SU-DHL-6 (cell line): Measurements from ENCODE around the gene AGO3.

Source experiments
- H2AFZ ChIP-seq: fragments of 200-600 bp; sonication (generic); 2 replicates; pipeline ENCODE4 v1.6.1; 2014; ENCODE audit warnings: low read depth, mild to moderate bottlenecking, moderate library complexity, mixed read lengths, antibody characterized with exemption, low read length; ENCODE audit not compliant: severe bottlenecking
- H3F3A ChIP-seq: fragments of 200-600 bp; shearing (Covaris generic); 2 replicates; pipeline ENCODE4 v1.6.0; 2016; ENCODE audit warnings: antibody characterized with exemption, mild to moderate bottlenecking; ENCODE audit not compliant: insufficient read depth
- H3K27ac ChIP-seq: fragments of 200-600 bp; sonication (generic); 2 replicates; pipeline ENCODE4 v1.5.1; 2016; ENCODE audit warnings: low read depth, mild to moderate bottlenecking, low read length, moderate library complexity, mixed read lengths
- H3K27me3 ChIP-seq: fragments of 200-600 bp; sonication (generic), shearing (Covaris generic); 2 replicates; pipeline ENCODE4 v1.6.0; 2014; ENCODE audit warnings: mild to moderate bottlenecking, low read length
- H3K36me3 ChIP-seq: fragments of 200-600 bp; sonication (generic); 2 replicates; pipeline ENCODE4 v1.6.1; 2014; ENCODE audit warnings: mild to moderate bottlenecking, low read length, mixed read lengths
- H3K4me2 ChIP-seq: fragments of 300-600, 200-600 bp; shearing (Covaris generic), sonication (generic); 2 replicates; pipeline ENCODE4 v1.6.0; 2014; ENCODE audit warnings: low read length, low read depth, mild to moderate bottlenecking; ENCODE audit not compliant: poor library complexity, severe bottlenecking
- H3K4me3 ChIP-seq: fragments of 200-600 bp; sonication (generic); 2 replicates; pipeline ENCODE4 v1.5.1; 2014; ENCODE audit warnings: antibody characterized with exemption, low read length, mild to moderate bottlenecking, mixed read lengths; ENCODE audit not compliant: insufficient read depth, poor library complexity, severe bottlenecking
- H3K79me2 ChIP-seq: fragments of 200-600 bp; sonication (generic); 2 replicates; pipeline ENCODE4 v1.6.1; 2014; ENCODE audit warnings: mild to moderate bottlenecking, low read length, moderate library complexity; ENCODE audit not compliant: insufficient read depth
- H3K9ac ChIP-seq: fragments of 200-600 bp; sonication (generic); 2 replicates; pipeline ENCODE4 v1.7.0; 2014; ENCODE audit warnings: mild to moderate bottlenecking, low read length
- H3K9me2 ChIP-seq: fragments of 200-600 bp; sonication (generic); replicated peaks from 2 replicates; pipeline ENCODE4 v1.6.1; 2014; ENCODE audit warnings: low read length; ENCODE audit not compliant: insufficient read depth
- H3K9me3 ChIP-seq: fragments of 200-600 bp; sonication (generic); 2 replicates; pipeline ENCODE4 v1.6.1; 2014; ENCODE audit warnings: low read length, mixed read lengths; ENCODE audit not compliant: insufficient read depth
- H4K20me1 ChIP-seq: fragments of 200-600 bp; sonication (generic); 2 replicates; pipeline ENCODE4 v1.6.1; 2014; ENCODE audit warnings: low read depth, mild to moderate bottlenecking, antibody characterized with exemption, low read length, moderate library complexity, mixed read lengths
- EZH2phosphoT487 ChIP-seq: fragments of 200-600 bp; sonication (generic), shearing (Covaris generic); conservative IDR thresholded peaks from 2 replicates; pipeline ENCODE4 v1.6.1; 2018; ENCODE audit warnings: mild to moderate bottlenecking, antibody characterized with exemption, low read length, moderate library complexity, mixed read lengths
- TF ChIP-seq, protein P1 (sequence below): fragments of 200-600 bp; sonication (generic); IDR thresholded peaks from one replicate; pipeline ENCODE4 v1.5.1; 2017; ENCODE audit warnings: antibody characterized with exemption, mild to moderate bottlenecking, low read length, moderate library complexity; ENCODE audit not compliant: insufficient read depth, poor library complexity, severe bottlenecking

The AGO3 gene

DNA sequence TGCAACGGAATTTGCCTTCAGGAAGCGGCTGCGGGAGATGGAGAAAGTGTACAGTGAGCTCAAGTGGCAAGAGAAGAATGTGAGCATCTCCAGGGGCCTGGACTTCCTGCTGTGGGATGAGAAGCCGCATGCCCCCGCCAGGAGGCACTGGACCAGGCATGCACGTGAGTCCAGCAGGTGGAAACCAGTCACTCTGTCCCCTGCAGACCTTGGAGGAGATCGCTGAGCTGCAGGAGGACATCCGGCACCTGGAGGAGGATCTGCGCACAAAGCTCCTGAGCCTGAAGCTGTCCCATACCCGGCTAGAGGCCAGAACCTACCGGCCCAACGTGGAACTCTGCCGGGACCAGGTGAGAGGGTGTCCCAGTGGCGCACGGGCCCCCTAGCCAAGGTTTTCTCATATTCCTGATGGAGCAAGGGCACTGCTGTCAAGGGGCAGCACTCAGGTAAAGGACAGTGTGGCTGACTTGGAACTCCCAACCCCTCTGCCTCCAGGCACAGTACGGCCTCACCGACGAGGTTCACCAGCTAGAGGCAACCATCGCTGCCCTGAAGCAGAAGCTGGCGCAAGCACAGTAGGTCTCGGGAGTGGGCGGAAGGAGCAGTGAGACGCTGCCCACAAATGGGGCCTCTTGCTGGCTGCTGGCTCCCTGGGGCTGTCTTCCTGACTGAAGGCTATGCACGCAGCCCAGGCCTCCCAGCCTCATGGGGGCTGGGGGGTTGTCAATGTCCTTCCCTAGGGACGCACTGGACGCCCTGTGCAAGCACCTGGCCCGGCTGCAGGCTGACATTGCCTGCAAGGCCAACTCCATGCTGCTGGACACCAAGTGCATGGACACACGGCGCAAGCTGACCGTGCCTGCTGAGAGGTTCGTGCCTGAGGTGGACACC lies 156.6 kb downstream of the AGO3 start:
- Histone ChIP-seq H3K36me3 (no peaks in the 10 kb centered on the region), H3K4me3 (no peak overlapping the region), H3K9ac (no peak overlapping the region), H3K4me2 (no peak overlapping the region), H3K79me2 (peaks cover 14% of the 10 kb centered on the region), H4K20me1 (no peaks in the 10 kb centered on the region), H3K9me2 (no peaks in the 10 kb centered on the region), H3F3A (no peaks in the 10 kb centered on the region), H3K27ac (no peak overlapping the region), H3K9me3 (no peaks in the 10 kb centered on the region), H2AFZ (peak overlapping the region; percentile 99), H3K27me3 (no peaks in the 10 kb centered on the region)
- no peak for TF ChIP-seq EZH2phosphoT487
- TF ChIP-seq, protein P1, sequence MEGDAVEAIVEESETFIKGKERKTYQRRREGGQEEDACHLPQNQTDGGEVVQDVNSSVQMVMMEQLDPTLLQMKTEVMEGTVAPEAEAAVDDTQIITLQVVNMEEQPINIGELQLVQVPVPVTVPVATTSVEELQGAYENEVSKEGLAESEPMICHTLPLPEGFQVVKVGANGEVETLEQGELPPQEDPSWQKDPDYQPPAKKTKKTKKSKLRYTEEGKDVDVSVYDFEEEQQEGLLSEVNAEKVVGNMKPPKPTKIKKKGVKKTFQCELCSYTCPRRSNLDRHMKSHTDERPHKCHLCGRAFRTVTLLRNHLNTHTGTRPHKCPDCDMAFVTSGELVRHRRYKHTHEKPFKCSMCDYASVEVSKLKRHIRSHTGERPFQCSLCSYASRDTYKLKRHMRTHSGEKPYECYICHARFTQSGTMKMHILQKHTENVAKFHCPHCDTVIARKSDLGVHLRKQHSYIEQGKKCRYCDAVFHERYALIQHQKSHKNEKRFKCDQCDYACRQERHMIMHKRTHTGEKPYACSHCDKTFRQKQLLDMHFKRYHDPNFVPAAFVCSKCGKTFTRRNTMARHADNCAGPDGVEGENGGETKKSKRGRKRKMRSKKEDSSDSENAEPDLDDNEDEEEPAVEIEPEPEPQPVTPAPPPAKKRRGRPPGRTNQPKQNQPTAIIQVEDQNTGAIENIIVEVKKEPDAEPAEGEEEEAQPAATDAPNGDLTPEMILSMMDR = no peak

DNA sequence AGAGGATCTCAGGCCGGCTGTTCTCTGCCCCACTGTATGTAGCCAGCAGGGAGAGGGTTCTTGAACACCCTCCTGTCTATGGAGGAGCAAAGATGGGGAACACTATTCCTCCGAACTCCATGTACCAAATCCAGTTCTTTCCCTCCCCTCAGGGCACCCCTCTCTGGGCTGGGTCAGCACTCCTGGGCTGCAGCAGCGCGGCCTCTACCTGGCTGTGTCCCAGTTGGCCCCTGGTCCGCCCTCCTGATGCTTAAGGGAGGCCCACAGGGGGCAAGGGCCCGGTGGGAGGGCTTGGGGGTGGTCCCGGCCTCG lies 157.3 kb downstream of the AGO3 start:
- Histone ChIP-seq H3K36me3 (no peaks in the 10 kb centered on the region), H3K27ac (no peak overlapping the region)
- no peak for TF ChIP-seq EZH2phosphoT487
- TF ChIP-seq, protein P1 = no peak

DNA sequence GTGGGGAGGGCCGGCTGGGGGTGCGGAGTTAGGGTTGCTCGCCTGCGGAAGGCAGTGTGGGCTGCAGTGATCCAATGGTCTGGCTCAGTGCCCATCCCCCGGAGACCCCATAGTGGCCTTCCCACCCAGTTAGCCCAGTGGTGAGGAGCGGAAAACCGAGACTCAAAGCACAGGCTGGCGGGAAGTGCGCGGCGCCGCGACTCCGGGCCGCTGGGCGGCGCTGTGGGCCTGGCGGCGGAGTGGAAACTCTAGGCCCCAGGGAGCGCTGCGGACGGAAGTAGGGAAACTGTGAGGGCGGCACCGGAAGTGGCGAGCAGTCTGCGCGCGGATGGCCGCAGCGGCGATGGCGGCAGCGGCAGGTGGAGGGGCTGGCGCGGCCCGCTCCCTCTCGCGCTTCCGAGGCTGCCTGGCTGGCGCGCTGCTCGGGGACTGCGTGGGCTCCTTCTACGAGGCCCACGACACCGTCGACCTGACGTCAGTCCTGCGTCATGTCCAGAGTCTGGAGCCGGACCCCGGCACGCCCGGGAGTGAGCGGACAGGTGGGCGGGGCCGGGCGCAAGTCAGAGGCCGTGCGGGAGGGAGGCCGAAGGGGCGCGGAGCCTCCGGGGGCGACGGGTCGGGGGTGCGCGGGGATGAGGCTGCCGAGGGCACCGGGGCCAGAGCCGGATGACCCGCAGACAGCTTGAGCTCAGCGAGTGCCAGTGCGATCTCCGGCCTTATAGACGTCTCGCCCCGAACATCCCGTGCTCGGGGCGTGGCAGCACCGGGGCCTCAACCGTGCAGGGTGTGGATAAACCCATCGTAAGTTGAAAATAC lies 157.9 kb downstream of the AGO3 start, which contains the start of gene ADPRS:
ADPRS (plus strand) TSS at position 316 of the 816 bp plus-strand sequence; CDS start at position 329, 13 bp downstream.
- H3K27me3 ChIP-seq = no peaks in the 10 kb centered on the region
- peak within 1 kb of the TSS; percentile 91 for H3K4me2 ChIP-seq
- H3K9ac ChIP-seq = peak within 1 kb of the TSS; percentile 91
- TF ChIP-seq EZH2phosphoT487 = no peak
- TF ChIP-seq, protein P1 = peak; percentile 98
- peaks cover 14% of the 10 kb centered on the region for H3K79me2 ChIP-seq
- H2AFZ ChIP-seq = peak within 1 kb of the TSS; percentile 99
- no peaks in the 10 kb centered on the region for H3F3A ChIP-seq
- H4K20me1 ChIP-seq = no peaks in the 10 kb centered on the region
- H3K9me3 ChIP-seq = no peaks in the 10 kb centered on the region
- no peaks in the 10 kb centered on the region for H3K36me3 ChIP-seq
- no peak within 1 kb of the TSS for H3K27ac ChIP-seq
- H3K9me2 ChIP-seq = no peaks in the 10 kb centered on the region
- peak within 1 kb of the TSS; percentile 96 for H3K4me3 ChIP-seq

More for the DNA sequence above, 157.3 kb downstream of the AGO3 start:
- H3K9me3 ChIP-seq = no peaks in the 10 kb centered on the region
- peak overlapping the region; percentile 91 for H3K9ac ChIP-seq
- H3F3A ChIP-seq = no peaks in the 10 kb centered on the region
- no peaks in the 10 kb centered on the region for H4K20me1 ChIP-seq
- H2AFZ ChIP-seq = peak overlapping the region; percentile 99
- H3K27me3 ChIP-seq = no peaks in the 10 kb centered on the region
- peak overlapping the region; percentile 96 for H3K4me3 ChIP-seq
- peaks cover 14% of the 10 kb centered on the region for H3K79me2 ChIP-seq
- H3K9me2 ChIP-seq = no peaks in the 10 kb centered on the region
- peak overlapping the region; percentile 57 for H3K4me2 ChIP-seq
